HL-60/S4 (cell line): ENCODE data around the gene EDDM3A.
"Not testable (repeated sequence)": the region's sequence is repeated elsewhere in the genome, so short reads cannot be mapped to it uniquely, and the experiment has no call there.

ENCODE experiments used
- in situ Hi-C: fragments of 300-500 bp; cut with MboI; formaldehyde crosslinking; loops from 2 replicates; pipeline ENCODE4 v1.14.3; 2022; ENCODE audit warnings: low sequenced_read_pairs

Gene EDDM3A

DNA sequence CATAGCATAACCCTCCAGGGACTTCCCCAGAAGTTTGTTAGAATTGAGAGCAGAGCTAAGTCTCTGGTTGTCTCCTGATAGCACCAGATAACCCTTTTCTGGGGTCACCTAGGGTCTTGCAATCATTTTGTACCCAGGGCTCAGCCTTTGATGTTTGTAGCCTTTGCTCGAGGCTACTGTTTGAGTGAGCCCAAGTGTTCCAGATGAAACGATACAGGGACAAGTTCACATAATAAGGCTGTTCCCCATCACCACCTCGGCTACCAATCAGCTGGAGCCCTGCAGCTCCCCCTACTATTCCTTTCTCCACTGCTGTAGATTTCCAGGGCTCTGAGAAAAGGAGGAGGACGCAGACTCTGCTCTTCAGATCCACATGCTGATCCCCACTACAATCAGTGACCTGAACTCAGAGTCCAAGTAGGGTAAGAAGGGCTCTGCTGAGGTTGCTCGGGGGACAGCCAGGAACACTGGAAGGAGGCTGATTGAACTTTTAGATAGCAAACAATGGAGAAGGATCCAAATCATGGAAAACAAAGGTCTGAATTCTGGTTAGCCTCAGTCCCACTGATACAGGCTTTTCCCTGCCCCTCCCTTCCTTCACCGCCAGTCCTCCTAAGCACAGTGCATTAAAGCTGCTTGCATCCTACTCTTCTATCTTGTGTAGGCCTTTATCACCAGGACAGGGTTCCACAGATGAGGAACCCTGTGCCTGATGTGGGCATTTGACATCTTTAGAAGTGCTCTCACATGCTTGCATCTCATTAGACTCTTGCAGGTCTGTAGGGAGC is at the start of gene EDDM3A:
TSS of gene EDDM3A (plus strand) at position 317 of the 788 bp plus-strand sequence. CDS start 1,694 bp downstream, outside the sequence.
- in situ Hi-C loops, result no loop called here

- in situ Hi-C loops, result loop anchor here (10.0 kb wide), 1 partner anchor 278 kb away; no protein-coding TSS in a partner anchor
Measured at GRCh38 chr14:20696764-20697163, 48.9 kb upstream of the EDDM3A start.

DNA sequence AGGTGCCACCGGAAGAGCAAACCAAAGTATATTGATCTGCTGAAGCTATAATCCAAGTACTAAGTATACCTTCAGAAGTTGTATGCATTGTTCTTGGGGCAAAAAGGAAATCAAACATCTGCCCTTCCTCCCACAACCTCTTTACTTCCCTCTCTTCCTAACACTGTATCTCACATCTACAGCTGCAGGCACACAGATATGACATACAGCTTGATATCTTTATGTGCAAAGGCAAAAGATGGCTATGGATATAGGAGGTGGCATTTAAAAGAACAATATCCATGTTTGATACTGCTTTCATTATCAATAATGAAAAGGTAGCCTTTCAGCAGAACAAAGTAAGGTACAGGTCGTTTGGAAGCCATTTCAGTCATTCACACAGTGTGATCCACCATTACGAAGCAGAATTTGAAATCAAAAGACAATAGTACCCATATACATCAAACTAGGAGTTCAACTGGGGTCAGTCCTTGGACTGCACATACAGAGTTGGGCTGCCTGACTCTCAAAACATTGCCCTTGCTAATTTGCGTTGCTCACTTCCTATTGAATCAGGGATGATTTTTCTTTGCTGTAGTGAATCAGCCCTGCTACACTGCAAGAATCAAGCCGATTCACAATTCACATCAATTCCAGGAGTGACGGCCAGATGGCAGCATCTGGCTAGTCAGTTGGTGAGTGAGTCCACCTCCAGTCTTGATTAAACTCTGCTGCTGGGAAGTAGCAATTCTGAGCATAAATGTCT is 48.2 kb upstream of the EDDM3A start:
- in situ Hi-C loops, result loop anchor here (10.0 kb wide), 1 partner anchor 277 kb away; no protein-coding TSS in a partner anchor

- in situ Hi-C loops, result loop anchor here (10.0 kb wide), 1 partner anchor 277 kb away; no protein-coding TSS in a partner anchor
Measured at GRCh38 chr14:20698018-20698329, 47.7 kb upstream of the EDDM3A start.

- in situ Hi-C loops, result loop anchor here (10.0 kb wide), 1 partner anchor 276 kb away; no protein-coding TSS in a partner anchor
Measured at GRCh38 chr14:20698934-20699333, 46.8 kb upstream of the EDDM3A start.

DNA sequence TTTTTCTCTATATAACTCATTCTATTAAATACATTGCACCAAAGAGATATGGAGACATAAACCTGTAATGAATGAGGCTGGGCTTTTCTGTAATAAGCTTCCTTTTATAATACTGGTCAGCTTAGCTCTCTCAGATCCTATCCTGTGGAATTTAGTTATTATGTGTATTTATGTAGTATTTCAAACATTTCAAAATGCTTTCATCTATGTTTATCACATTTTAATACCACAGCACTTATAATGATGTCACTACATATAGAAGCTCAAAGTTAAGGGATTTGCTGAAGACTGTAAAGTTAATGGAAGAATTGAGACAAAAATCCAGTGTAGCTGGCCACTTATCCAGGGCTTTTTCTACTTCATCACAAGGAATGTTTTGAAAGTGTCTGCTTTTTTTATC is 45.8 kb upstream of the EDDM3A start:
- in situ Hi-C loops, result loop anchor here (5.0 to 10.0 kb wide), 2 partner anchors 152 to 275 kb away; no protein-coding TSS in a partner anchor

DNA sequence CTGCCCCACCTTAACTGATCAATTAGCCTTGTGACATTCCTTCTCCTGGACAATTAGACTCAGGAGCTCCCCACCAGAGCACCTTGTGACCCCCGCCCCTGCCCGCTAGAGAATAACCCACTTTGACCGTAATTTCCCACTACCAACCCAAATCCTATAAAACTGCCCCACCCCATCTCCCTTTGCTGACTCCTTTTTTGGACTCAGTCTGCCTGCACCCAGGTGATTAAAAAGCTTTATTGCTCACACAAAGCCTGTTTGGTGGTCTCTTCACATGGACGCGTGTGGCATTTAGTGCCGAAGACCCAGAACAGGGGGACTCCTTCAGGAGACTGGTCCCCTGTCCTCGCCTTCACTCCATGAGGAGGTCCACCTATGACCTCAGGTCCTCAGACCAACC is 44.7 kb upstream of the EDDM3A start:
- in situ Hi-C loops, result loop anchor here (5.0 kb wide), 1 partner anchor 151 kb away; no protein-coding TSS in a partner anchor

DNA sequence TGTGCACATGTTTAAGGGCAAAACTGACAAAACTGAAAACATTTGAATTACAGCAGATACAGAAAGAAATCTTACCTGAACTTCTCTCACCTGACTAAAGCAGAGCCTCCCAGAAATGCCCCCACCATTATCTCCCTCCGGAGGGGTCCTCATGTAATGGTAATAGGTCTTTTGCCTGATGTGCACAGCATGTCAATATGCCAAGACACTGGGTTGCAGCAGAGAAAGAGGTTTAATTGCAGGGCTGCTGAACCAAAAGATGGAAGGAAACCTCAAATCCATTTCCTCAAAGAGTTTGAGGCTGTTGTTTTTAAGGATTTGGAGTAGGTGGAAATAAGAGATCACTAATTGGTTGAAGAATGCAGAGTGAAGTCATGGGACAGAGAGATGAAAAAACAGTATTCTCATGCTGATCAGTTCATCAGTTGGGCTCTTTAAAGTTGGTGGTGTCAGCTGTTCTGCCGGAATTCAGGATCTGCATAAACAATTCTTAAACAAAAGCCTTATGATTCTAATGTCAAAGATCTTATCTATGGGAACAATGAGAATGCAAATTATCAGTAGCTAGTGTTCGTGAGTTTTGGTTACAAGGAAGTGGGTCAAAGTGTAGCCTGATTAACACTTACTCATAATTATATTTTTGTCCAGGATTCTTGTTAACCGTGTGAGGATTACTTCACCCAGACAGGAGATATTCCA is 38.9 kb upstream of the EDDM3A start:
- in situ Hi-C loops, result no loop called here

- in situ Hi-C loops, result no loop called here
Measured at GRCh38 chr14:20707622-20708021, 38.1 kb upstream of the EDDM3A start.

GRCh38 chr14:20711261-20711660 is 34.4 kb upstream of the EDDM3A start:
- in situ Hi-C loops, result no loop called here

GRCh38 chr14:20711685-20712084 is 34.0 kb upstream of the EDDM3A start:
- in situ Hi-C loops, result no loop called here

DNA sequence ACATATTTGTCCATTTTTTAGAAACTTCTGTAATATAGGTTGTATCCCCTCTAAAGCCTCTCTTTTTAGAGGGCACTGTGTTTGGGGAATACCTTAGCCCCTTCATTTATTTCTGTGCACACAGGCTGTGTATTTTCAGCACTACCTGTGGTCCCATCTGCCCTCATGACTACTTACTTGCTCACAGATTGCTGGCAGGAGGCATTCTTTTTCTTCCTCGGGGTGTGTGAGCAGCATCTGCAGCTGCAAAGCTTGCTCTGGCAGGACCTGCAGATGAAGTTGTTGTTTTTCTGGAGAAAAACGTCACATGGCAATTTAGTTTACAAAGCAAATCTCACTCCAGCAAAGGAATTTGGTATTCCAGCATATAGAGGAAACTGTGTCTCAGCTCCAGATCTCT is 32.8 kb upstream of the EDDM3A start:
- in situ Hi-C loops, result no loop called here

DNA sequence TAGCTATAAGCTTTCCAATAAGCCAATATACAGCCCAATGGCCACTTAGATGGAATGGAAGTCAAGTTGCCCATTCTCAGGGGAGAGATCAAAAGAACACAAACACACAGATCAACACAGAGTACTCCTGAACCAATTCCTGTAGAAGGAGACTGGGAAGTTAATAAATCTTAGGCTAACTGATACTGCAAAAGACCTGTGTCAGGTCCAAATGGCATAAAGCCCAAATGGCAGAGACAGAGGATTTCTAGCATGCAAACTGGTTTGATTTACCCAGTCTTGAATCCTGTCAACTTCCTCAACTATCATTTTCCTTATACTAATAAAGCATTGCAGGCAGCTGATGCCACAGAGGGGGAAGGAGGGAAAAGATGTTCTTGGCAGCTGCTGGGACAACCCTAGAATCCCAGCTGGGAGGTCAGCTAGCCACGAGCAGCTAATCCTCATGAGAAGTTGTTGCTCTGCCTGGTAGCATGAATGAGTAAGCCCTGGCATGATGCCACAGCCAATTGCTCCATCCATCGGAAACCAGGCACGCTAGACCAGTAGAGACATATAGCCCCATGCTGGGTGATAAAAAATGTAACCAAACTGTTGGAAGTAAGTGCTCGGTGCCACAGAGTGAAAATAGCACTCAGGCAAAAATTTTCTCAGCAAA is 31.0 kb upstream of the EDDM3A start:
- in situ Hi-C loops, result no loop called here

GRCh38 chr14:20719777-20720176 is 25.9 kb upstream of the EDDM3A start:
- in situ Hi-C loops, result no loop called here

DNA sequence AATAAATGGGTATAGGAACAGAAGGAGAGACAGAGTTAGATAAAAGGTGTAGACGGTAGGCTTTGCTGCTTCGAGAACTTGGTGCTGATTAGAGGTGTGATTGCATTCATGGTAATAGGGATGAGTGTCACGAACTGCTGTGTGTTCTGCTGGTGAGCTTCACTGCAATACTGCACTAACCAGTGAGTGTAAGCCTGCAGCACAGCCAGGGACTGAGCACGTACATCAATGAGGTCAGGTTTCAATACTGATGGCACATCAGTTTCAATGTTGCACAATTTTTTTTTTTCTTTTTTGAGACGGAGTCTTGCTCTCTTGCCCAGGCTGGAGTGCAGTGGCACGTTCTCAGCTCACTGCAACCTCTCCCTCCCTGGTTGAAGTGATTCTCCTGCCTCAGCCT is 24.9 kb upstream of the EDDM3A start:
- in situ Hi-C loops, result no loop called here

- in situ Hi-C loops, result no loop called here
Measured at GRCh38 chr14:20722016-20722415, 23.7 kb upstream of the EDDM3A start.

GRCh38 chr14:20723488-20723887 is 22.2 kb upstream of the EDDM3A start:
- in situ Hi-C loops, result no loop called here

GRCh38 chr14:20726121-20726520 is 19.6 kb upstream of the EDDM3A start:
- in situ Hi-C loops, result not testable (repeated sequence)

- in situ Hi-C loops, result no loop called here
Measured at GRCh38 chr14:20726531-20726930, 19.2 kb upstream of the EDDM3A start.

GRCh38 chr14:20730891-20731290 is 14.8 kb upstream of the EDDM3A start:
- in situ Hi-C loops, result no loop called here

- in situ Hi-C loops, result no loop called here
Measured at GRCh38 chr14:20732477-20732876, 13.2 kb upstream of the EDDM3A start.
